ENCODE results near the gene HNRNPL.
"Not testable (repeated sequence)": the region's sequence is repeated elsewhere in the genome, so short reads cannot be mapped to it uniquely, and the experiment has no call there.

Gene HNRNPL

DNA sequence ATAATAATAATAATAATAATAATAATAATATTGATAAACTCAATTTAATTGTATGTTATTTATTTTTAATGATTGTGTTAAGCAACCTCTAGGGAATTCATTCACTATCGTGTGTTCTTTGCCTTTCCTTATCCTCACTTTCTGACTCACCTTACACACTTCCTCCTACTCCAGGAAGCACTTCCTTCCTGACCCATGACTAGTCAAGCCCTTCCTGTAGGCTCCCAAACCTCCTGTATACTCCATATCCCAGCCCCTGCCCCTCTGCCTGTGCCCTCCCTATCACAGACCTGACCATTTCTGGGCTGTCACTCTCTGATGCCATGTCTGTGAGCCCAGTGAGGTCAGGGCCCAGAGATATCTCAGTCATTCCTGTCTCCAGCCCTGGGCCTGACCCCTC is 44.6 kb downstream of the HNRNPL start:
- in situ Hi-C loops (cut with MboI; ENCODE audit: low sequenced_read_pairs), result no loop called here

DNA sequence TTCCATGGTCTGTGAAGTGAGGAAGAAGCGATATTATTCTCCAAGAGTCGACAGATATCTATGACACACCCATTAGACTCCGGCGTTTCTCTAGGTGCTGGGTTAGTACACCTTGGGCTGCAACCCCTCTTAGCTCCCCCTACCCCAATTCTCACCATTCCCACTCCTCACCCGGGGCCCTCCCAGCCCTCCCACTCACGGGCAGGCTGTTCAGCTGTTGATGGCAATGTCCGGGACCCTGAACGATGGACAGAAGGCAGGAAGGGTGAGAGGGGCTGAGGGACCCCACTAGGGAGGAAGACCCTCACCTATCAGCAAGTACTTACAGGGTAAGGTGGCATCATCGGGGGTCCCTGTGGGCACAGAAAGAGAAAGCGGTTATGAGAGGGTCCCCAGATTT is 46.2 kb downstream of the HNRNPL start:
- in situ Hi-C loops (cut with MboI; ENCODE audit: low sequenced_read_pairs), result no loop called here

DNA sequence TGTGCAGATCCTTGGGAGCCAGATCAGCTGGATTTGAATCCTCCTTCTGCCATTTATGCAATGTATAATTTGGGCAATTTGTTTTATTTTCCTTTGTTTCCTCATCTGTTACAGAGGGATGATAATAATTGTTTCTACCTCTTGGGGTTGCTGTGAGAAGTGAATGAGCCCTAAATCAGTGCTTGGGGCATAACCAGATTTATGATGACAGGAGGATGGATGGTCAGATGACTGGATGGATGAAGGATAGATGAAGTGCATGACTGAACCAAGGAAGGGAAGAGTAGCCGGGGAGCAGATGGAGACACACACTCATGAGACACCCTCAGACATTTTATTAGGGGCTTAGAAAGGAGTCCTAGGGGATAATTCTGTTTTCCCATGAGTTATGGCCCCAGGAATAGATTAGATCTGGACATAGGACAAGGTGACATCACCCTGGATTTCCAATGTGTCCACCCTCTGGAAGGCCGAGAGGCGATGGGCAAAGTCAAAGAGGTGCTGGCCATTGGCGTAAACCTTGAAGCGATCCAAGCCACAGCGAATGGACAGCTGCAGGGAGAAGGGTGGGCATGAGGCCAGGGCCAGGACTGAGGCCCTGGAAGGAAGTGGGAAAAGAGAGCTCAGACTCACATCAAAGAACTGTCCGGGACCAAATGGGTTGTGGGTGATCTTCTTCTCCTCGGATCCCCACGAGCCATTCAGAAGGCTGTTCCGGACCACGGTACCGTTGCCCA is 48.3 kb downstream of the HNRNPL start:
- in situ Hi-C loops (cut with MboI; ENCODE audit: low sequenced_read_pairs), result no loop called here

DNA sequence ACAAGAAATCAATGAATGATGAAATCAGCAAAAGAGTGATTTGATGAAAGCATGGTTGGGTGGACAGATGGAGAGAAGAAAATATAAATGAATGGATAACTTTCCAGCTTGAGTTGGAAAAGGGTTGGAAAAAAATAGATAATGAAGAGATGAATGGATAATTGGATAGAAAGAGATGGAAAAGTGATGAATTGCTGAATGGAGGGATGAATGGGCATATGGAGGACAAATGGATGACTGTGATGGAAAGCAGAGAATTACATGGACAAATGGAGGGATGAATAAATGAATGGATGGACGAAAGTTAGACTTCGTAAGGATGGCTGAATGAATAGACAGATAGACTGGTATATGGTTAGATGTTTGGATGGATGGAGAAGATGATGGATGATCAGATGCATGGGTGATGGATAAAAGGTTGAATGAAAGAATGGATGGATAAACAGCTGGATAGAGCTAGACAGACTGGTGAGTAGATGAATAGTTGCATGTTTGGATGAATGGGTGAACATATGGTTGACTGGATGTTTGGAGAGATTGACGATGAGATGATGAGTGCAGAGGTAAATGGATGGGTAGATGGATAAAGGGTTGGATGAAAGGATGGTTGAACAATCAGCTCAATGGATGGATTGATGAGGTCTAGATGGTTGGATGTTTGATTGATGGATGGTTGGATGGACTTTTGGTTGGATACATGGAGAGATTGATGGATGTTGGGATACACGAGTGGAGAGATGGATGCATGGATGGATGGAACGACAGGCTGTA is 49.0 kb downstream of the HNRNPL start:
- in situ Hi-C loops (cut with MboI; ENCODE audit: low sequenced_read_pairs), result no loop called here

DNA sequence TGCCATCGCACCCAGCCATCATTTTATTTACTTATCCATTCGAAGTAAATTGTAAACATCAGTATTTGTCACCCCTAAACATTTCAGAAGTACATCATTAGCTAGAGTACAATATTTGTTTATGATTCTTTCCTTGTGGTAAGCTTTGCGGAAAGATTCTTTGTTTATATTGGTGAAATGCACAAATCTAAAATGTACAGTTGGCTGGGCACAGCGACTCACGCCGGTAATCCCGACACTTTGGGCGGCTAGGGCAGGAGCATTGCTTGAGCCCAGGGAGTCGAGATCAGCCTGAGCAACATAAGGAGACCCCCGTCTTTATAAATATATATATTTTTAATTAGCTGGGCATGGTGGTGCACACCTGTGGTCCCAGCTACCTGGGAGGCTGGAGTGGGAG is 50.7 kb downstream of the HNRNPL start:
- in situ Hi-C loops (cut with MboI; ENCODE audit: low sequenced_read_pairs), result no loop called here

DNA sequence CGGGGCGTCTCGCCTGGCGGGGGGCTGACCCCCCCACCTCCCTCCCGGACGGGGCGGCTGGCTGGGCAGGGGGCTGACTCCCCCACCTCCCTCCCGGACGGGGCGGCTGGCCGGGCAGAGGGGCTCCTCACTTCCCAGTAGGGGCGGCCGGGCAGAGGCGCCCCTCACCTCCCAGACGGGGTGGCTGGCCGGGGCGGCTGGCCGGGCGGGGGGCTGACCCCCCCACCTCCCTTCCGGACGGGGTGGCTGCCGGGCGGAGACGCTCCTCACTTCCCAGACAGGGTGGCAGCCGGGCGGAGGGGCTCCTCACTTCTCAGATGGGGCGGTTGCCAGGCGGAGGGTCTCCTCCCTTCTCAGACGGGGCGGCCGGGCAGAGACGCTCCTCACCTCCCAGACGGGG is 52.0 kb downstream of the HNRNPL start:
- in situ Hi-C loops (cut with MboI; ENCODE audit: low sequenced_read_pairs), result not testable (repeated sequence)

DNA sequence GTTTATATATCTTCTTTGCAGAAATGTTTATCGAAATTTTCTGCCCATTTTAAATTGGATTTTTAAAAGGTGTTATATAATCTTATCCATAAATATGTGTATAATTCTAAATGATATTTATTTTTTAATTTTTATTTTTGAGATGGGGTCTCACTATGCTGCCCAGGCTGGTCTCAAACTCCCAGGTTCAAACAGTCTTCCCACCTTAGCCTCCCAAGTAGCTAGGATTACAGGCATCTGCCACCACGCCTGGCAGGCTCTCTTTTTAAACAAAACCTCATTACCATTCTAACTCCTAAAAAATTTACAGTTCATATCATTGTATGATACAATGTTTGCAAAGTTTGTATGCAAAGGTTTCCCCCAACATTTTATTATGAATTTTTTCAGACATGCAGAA is 53.6 kb downstream of the HNRNPL start:
- in situ Hi-C loops (cut with MboI; ENCODE audit: low sequenced_read_pairs), result no loop called here

DNA sequence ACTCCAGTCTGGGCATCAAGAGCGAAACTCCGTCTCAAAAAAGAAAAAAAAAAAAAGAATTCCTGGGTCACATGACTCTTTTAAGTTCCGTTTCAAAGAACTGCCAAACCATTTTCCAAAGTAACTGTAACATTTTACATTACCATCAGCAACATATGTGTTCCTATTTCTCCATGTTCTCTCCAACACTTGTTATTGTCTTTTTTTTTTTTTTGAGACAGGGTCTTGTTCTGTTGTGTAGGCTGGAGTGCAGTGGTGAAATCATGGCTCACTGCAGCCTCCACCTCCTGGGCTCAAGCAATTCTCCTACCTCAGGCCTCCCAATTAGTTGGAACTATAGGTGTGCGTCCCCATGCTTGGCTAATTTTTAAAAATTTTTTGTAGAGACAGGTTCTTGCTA is 54.2 kb downstream of the HNRNPL start:
- in situ Hi-C loops (cut with MboI; ENCODE audit: low sequenced_read_pairs), result no loop called here

DNA sequence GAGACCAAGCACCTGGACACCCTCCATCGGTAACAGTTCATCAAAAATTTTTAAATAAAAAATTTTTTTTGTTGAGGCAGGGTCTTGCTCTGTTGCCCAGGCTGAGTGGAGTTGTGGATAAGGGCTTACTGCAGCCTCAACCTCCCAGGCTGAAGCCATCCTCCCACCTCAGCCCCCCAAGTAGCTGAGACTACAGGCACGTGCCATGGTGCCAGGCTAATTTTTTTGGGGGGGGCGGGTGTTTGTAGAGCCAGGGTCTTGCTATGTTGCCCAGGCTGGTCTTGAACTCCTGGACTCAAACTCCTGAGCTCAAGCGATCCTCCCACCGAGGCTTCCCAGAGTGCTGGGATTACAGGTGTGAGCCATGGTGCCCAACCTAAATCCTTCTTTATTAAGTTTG is 56.1 kb downstream of the HNRNPL start:
- in situ Hi-C loops (cut with MboI; ENCODE audit: low sequenced_read_pairs), result no loop called here

DNA sequence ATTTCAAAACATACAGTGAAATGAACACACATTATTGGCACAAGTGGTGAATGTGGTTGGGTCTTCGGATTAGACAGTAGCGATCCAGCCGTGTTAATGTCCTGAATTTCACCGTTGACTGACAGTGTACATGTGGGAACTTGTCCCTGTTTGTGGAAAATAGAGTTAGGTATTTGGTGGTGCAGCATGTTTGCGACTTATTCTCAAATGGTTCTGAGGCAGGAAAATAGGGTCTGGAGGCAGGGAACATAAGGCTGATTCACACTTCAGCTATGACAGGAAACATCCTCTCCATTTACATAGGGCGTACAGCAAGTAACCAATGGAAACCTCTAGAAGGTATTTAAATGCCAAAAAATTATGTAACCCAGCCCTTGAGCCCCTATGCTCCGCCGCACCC is 56.6 kb downstream of the HNRNPL start:
- in situ Hi-C loops (cut with MboI; ENCODE audit: low sequenced_read_pairs), result no loop called here

DNA sequence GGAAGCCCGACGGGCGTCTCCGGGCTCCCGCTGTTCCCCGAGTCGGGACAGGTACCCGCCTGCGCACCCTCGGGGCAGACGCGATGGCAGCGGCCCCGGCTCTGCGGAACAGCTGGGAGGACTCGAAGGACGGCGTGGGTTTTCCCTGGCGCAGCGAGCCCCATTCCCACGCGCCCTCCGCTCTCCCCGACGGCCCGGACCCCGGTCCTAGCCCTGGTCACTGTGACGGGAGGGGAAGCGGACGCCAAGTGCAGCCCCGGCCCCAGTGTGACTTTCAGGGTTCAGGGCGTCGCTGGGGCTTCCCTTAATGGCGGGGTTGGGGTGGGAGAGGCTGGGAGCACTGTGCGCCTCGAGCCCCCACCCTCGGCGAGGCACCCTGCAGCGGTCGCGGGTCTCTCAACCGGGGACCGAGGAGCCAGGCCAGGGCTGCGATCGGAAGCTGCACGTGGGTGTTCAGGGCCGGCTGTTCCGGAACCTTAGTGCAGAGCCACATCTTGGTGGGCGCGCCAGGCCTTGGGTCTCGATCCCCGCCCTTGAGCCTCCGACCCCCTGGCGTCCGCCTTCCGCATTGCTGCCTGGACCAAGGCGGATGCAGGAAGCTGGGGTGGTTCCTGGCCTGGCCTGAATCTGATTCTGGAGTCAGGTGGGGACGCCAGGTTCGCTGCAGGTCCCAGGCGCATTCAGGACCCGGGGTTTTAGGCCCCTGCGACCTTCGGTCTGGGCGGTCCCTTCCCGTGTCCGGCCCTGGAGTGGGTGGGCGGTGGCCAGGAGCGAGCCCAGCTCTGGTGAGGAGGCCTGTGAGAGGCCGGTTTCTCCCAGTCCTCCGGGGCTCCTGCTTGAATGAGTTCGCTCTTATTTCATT is 57.3 kb downstream of the HNRNPL start:
- in situ Hi-C loops (cut with MboI; ENCODE audit: low sequenced_read_pairs), result no loop called here

DNA sequence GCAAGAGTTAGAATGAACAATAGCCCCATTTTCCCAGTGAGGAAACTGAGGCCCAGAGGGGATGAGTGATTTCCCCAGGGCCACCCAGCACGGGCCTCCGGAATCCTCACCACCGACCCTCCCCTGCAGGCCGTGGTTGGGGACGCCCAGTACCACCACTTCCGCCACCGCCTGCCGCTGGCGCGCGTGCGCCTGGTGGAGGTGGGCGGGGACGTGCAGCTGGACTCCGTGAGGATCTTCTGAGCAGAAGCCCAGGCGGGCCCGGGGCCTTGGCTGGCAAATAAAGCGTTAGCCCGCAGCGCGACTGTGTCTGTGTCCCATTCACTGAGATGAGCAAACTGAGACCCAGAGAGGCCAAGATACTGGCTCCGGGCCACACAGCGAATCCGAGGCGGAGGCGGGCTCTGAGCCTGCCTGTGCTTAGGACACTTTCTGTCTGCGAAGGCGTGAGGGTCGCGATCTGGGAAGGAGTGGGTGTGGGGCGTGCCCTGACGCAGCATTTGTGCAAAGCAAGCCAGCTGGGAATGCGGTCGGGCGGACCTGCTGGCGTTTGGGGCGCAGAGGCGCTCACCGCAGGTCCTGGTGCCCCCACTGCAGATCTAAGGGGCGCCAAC is 58.2 kb downstream of the HNRNPL start:
- in situ Hi-C loops (cut with MboI; ENCODE audit: low sequenced_read_pairs), result not testable (repeated sequence)

DNA sequence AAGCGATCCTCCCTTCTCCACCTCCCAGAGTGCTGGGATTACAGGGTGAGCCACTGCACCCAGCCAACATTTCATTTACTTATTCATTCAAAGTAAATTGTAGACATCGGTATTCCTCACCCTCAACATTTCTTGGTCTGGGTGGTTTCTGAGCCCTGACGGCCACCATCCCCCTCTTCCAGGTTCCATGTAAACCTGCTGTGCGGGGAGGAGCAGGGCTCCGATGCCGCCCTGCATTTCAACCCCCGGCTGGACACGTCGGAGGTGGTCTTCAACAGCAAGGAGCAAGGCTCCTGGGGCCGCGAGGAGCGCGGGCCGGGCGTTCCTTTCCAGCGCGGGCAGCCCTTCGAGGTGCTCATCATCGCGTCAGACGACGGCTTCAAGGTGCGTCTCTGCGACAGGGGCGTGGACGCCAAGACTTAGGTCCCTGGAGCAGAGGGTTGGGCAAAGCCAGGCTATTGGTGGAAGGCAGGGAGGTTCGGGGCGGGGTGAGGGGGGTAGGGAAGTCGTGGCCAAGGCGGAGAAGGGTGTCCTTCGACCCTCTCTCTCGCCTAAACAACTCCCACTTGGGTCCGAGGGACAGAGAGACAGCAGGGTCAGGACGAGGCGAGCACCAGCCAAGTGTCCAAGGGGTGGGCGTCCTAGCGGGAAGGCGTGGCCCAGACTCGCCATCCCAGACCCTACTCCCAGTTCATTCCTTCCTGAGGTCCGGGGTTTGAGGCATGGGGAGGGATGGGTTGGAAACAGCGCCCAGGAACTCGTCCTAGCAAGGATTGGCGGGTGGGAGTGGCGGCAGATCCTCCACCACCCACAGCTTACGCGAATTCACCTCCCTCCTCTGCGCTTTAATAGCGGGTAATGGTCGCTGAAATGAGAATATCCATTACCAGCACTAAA is 59.0 kb downstream of the HNRNPL start:
- in situ Hi-C loops (cut with MboI; ENCODE audit: low sequenced_read_pairs), result not testable (repeated sequence)

DNA sequence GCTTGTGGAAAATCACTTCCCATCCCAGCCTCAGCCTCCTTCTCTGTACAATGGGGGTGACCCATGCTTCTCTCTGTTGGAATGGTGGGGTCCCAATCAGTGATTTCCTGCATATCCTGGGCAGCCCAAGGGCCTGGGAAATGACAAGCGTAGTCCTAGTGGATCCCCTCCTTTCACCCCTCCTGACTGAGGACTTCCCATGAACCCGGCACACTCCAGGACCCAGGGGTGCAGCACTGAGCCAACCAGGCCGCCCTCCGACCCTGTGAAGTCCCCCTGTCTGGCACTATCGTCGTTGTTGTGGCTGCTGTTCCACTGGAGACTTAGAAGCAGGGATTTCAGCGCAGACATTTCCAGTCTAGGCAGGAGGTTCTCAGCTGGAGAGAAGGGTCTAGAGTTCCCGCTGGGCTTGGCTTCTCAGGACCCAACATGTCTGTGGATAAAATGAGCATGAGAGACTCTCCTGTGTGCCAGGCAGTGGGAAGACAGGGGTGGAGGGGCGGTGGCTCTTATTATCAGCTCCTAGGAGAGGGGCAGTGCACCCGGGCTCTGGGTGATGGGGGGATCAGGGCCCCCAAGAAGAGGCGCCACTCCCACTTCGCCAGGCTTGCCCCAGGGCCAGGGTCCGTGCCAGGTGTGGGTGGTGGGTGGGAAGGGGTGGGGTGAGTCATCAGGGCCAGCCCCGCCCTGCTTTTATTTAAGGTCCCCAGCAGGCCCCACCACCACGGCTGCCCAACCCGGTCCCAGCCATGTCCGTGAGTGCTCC is 61.1 kb downstream of the HNRNPL start, which contains the start of gene LGALS7B:
Gene LGALS7B (plus strand): TSS at position 723 of the 766 bp plus-strand sequence. CDS start 27 bp downstream, at position 750.
- in situ Hi-C loops (cut with MboI; ENCODE audit: low sequenced_read_pairs), result no loop called here

DNA sequence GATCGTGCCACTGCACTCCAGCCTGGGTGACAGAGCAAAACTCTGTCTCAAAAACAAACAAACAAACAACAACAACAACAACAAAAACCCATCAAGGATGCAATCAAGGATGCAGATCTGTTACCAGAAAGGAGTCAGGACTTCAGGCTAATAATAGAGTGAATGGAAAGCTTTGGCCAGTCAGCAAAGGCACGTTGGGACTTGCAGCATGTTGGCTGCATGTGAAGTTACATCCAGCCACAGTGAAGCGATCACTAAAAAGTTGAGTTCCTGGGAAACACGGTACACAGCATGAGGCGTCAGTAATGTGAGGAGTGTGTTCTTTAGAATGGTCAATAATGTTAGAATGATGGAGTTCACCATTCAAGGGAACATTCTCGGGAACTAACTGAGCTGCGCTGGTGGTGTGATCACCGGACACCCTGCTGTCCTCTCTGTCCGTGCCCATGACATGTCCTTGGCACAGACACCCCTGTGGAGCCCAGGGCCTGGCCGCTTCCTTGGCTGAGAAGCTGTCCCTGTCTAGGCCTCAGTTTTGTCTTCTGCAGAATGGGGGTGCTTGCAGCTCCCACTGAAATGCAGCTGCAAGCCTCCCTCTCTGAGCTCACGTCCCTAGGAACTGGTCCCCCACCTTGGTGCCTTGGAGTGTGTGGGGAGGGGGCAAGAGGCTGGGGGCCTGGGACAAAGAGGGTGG is 63.1 kb downstream of the HNRNPL start:
- in situ Hi-C loops (cut with MboI; ENCODE audit: low sequenced_read_pairs), result no loop called here
